GM19397 (cell line): ENCODE results near the gene ESRRG.

Experiments used
- ATAC-seq: cut with Tn5 transposase; IDR thresholded peaks from one replicate; pipeline ENCODE4 v1.9.1; 2021; ENCODE audit warnings: mild to moderate bottlenecking, moderate library complexity; ENCODE audit not compliant: unreplicated experiment

The ESRRG gene

DNA sequence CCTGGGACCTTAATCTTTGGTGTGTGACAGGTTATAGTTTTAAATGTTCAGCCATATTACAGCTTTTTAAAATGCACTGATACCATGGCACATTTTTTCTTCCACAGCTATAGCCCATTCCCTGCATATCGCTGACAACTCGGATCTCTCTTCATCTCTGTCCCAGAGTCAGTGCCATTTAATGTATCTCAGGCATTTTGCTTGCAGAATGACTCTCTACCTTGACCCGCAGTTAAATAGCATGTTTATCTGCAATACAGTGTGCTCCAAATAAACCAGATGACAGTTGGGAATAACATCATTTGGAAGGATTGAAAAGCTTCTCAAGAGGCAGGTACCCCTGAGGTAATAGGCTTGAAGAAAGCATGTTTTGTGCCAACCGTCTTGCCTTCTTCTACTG is 200.2 kb downstream of the ESRRG start:
- no peak for ATAC-seq

DNA sequence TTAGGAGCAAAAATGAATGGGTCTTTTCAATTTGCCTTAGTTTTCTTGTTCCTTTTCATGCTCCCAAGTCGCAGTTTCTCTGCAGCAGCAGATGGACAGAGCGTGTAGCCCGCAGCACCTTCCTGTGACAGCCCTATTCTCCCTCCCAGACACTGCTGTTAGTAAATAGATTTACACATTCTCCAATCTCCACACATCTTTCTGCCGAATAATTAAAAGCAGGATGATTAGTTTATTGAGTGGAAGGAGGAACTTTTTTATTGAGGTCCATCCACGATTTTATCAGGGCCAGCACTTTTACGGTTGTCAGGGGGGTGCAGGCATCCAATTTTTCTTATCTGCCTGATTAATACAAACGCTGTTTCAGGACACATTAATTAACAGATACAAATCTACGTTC is 201.8 kb downstream of the ESRRG start:
- ATAC-seq: no peak

- ATAC-seq: no peak
These were observed 204.2 kb downstream of the ESRRG start for GRCh38 chr1:216518844-216519627.

DNA sequence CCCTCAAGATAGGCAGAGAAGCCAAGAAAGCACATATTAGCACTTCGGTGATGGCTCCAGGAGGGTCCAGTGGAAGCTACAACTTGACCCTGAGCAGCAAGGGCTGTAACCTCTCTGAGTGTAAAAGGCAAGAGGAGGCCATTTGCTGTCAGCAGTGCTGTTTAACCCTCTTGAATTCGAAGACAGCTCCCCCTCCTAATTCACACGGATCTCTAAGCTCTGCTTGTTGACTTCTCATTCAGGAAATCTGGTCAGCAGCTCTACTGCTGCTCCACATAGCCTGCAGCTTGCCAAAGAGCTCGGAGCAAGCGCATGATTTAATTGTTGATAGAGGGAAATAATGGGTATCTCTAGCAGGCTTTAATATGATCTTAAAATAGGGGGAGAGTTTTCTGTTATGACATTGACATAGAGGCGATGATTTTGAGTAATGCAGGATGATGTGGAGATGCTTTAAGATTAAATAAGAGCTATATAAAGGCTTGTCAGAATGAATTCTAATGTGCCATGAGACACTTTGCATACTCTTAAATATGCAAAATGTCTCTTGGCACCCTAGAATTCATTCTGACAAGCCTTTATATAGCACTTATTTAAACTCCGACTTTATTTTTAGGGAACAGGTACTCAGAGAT is 220.6 kb downstream of the ESRRG start:
- ATAC-seq: no peak

- no peak for ATAC-seq
These were observed 222.8 kb downstream of the ESRRG start for GRCh38 chr1:216500273-216500967.

- no peak for ATAC-seq
These were observed 223.5 kb downstream of the ESRRG start for GRCh38 chr1:216499581-216500272.

- no peak for ATAC-seq
These were observed 225.0 kb downstream of the ESRRG start for GRCh38 chr1:216498277-216498676.

GRCh38 chr1:216485042-216485441 is 238.2 kb downstream of the ESRRG start:
- ATAC-seq: no peak

DNA sequence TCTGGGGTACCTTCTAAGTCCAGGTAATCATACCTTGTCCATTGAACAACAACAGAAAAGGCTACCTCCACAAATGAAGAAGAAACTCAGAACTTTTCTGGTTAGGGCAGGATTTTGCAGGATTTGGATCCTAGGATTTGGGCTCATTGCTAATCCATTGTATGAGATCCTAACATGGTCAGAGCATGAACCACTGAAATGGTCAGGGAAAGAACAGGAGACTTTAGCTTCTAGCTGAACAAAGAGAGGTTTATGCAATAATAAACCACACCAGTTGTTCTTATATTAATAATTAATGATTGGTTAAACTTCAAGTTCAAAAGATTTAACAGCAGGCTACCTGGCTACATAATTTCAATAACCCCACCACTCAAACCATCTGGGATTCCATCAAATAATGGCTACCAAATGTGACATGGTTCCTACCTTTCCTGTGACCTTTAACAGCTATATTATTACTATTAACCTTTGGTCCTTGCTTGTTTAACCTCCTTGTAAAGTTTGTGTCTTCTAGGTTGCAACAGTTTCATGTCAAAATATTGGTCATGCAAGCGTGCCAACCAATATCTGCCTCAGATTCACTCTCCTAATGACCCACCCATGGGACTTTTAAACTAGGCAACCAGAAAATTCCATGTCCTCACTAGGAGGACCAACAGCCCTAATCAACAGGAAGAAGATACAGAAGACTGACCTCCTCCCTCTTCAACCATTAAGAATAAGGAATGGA is 239.4 kb downstream of the ESRRG start:
- ATAC-seq: no peak

GRCh38 chr1:216482620-216483019 is 240.6 kb downstream of the ESRRG start:
- ATAC-seq: no peak

GRCh38 chr1:216478238-216478637 is 245.0 kb downstream of the ESRRG start:
- no peak for ATAC-seq

DNA sequence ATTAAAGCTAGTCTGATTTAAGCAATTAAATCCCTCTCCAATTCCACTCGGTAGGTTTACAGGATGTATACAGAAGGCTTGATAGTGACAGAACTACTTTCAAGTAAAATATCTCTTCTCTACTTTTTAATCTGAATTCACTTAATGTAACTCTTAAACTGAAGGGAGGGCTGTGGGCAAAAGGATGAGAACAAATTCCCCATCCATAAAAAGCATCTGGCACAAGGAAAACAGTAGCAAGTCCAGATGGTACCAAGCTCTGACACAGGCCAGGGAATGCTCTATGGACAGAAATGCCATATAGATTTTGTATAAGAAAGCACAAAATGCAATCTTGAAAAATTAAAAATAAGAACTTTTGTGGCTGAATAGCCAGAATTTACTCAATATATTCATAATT is 246.9 kb downstream of the ESRRG start:
- ATAC-seq: no peak

DNA sequence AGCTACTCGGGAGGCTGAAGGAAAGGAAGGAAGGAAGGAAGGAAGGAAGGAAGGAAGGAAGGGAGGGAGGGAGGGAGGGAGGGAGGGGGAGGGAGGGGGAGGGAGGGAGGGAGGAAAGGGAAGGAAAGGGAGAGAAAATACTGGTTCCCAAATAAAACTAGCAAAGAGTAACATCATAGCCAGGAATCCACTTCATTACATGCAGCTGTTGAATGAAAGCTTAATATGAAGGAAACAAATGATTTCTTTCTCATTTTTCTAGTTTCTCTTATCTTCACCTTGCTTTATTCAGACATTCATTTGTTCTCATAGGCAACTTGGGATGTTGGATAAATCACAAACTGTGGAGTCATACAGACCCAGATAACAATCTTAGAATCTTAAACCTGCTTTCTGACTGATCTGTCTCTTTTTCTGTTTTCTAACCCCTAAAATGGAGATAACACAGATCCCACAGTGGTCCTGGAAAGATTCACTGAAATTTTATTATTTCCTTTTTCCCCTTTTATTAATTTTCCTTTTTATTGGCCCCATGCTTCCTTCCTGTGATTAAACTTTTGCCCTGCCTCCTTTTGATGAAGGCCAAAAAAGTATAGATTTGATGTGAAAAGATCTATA is 247.5 kb downstream of the ESRRG start:
- ATAC-seq: no peak

DNA sequence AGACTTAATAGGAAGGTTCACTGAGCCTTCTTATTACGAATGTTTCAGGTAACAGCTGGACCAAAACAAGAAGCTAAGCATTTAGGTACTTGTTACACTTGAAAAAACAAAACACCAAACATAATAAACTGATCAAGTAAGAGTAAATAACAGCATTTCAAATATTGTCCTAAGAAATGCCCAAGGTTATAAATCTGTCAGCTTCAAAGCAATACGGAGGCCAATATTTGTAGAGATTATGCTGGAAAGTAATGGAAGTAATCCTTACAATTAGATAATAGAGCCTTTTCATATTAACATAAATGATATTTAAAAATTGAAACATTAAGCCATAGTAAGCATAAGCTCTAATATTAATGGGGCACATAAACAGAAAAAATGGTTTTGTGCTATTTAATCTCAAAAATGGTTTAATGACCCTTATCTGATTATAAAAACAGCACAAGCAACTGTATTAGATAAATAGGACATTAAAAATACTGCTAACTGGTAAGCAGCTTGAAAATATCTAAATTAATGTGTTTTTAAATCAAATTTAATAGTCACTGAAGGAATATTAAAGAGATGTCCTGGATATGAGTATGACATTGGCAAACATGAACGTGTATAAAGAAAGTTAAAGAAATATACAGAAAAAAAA is 256.9 kb downstream of the ESRRG start:
- ATAC-seq: no peak

GRCh38 chr1:216464489-216464888 is 258.7 kb downstream of the ESRRG start:
- no peak for ATAC-seq

GRCh38 chr1:216462066-216462775 is 261.0 kb downstream of the ESRRG start:
- ATAC-seq: no peak

DNA sequence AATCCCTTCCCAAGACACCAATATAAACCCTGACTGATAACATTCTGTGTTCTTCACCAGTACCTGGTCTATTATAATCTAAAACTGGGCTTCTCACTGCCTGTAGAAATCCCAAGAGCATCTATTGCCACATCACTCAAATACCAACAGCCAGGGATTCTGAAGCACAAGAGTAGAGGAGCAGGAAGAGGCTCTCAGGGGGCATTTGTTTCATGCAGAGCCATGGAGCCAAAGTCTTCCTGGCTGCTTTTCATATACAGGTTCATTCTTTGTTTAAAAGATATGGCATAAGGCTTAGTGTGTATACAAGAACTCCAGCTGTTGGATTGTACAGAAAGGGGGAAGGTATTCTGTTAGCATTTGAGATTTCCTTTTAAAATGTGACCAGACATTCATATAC is 261.8 kb downstream of the ESRRG start:
- ATAC-seq: no peak

DNA sequence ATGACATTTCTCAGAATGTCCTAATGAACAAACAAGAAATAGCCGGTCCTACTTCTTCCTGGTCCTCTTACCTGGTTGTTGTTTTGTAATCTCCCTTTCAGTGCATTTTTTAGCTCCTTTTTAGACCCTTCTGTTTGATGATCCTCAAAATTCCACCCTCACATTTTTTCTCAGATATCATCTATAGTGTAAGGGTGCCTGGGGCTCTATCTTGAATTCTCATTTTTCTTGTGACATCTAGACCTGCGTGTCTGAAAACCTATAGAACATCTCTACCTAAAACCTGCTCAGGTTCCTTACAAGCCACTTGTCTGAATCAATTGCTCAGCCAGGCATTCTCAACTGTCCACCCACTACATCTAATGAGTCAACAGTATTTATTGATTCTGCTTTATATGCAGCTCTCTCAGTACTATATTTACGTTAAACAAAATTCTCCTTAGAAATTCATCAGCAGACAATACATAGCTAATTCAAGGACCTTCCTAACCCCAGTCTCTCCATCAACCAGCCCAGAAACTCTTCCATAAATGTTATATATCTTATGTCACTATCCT is 263.5 kb downstream of the ESRRG start:
- ATAC-seq: no peak

- ATAC-seq: no peak
These were observed 264.4 kb downstream of the ESRRG start for GRCh38 chr1:216458812-216459211.
